ENCODE results near the gene ENAH. TPM values are rescaled to one million over a fixed set of nuclear protein-coding genes. Genes with fewer than 3 reads are reported as not detected.

The ENAH gene
- total RNA-seq, 4 donors from 2014 or later = 31.4 to 56.3 (median 45.3) TPM

GRCh38 chr1:225655509-225656258 lies 2.8 kb upstream of the ENAH start:
- WGBS, 2 donors = 26 to 29% methylated on average over 4 of the region's 4 CpGs

GRCh38 chr1:225654688-225655508 lies 2.0 kb upstream of the ENAH start:
- Histone ChIP-seq H3K4me1 (peaks cover 0 to 47% (median 10%) of the 10 kb centered on the region in 4 donors), H3K27ac (peak overlapping the region; percentile 41 to 98 (median 94)), H3K36me3 (no peaks in the 10 kb centered on the region), H3K27me3 (no peaks in the 10 kb centered on the region), H3K9me3 (no peaks in the 10 kb centered on the region), H3K4me3 (no peak overlapping the region)
- WGBS, 2 donors = 71 to 74% methylated on average over 15 of the region's 15 CpGs
- TF ChIP-seq POLR2A (IDR thresholded peaks at IDR 0.05) (no peak), EP300 (IDR thresholded peaks at IDR 0.05) (no peak), CTCF (IDR thresholded peaks at IDR 0.05) (no peak)
- DNase-seq (ENCODE audit: low spot score in 2 of 2) = no peak

More at GRCh38 chr1:225655509-225656258, 2.8 kb upstream of the ENAH start:
- peak; percentile 26 to 57 for DNase-seq (ENCODE audit: low spot score in 2 of 2)
- H3K4me1 ChIP-seq = peaks cover 0 to 45% (median 10%) of the 10 kb centered on the region in 4 donors
- no peak overlapping the region for H3K4me3 ChIP-seq
- H3K9me3 ChIP-seq = no peaks in the 10 kb centered on the region
- peak overlapping the region in 3 of 4 donors; percentile 41 to 98 (median 95) for H3K27ac ChIP-seq
- H3K27me3 ChIP-seq = no peaks in the 10 kb centered on the region
- peak in 1 of 2 donors; percentile 57 for TF ChIP-seq EP300 (IDR thresholded peaks at IDR 0.05)
- TF ChIP-seq POLR2A (IDR thresholded peaks at IDR 0.05) = no peak
- no peaks in the 10 kb centered on the region for H3K36me3 ChIP-seq

GRCh38 chr1:225654277-225654597 lies 1.3 kb upstream of the ENAH start:
- H3K36me3 ChIP-seq = no peaks in the 10 kb centered on the region
- H3K27me3 ChIP-seq = no peaks in the 10 kb centered on the region
- no peak for TF ChIP-seq EP300 (IDR thresholded peaks at IDR 0.05)
- no peak for TF ChIP-seq POLR2A (IDR thresholded peaks at IDR 0.05)
- TF ChIP-seq CTCF (IDR thresholded peaks at IDR 0.05) = no peak
- DNase-seq (ENCODE audit: low spot score in 2 of 2) = no peak
- H3K27ac ChIP-seq = peak overlapping the region; percentile 94 to 98 (median 96)
- peak overlapping the region; percentile 71 to 94 (median 78) for H3K4me3 ChIP-seq
- H3K4me1 ChIP-seq = peaks cover 0 to 47% (median 10%) of the 10 kb centered on the region in 4 donors
- H3K9me3 ChIP-seq = no peaks in the 10 kb centered on the region
- WGBS, 2 donors = 52 to 59% methylated on average over 4 of the region's 4 CpGs

GRCh38 chr1:225653463-225654276 lies 747 bp upstream of the ENAH start:
- Histone ChIP-seq H3K9me3 (no peaks in the 10 kb centered on the region), H3K27ac (peak overlapping the region; percentile 94 to 98 (median 96)), H3K4me3 (peak overlapping the region; percentile 71 to 94 (median 78)), H3K4me1 (peaks cover 0 to 47% (median 12%) of the 10 kb centered on the region in 4 donors), H3K36me3 (no peaks in the 10 kb centered on the region), H3K27me3 (no peaks in the 10 kb centered on the region)
- TF ChIP-seq POLR2A (IDR thresholded peaks at IDR 0.05) = peak; percentile 23 to 29
- TF ChIP-seq CTCF (IDR thresholded peaks at IDR 0.05) = peak in 1 of 5 experiments; percentile 14
- peak in 1 of 2 donors; percentile 75 for TF ChIP-seq EP300 (IDR thresholded peaks at IDR 0.05)
- WGBS, 2 donors = 2 to 3% methylated on average over 29 to 56 of the region's 70 CpGs
- peak; percentile 51 to 54 for DNase-seq (ENCODE audit: low spot score in 2 of 2)
